Sigmoid colon (tissue), 4 donors: ENCODE data around the gene PIGN.

Experiments
- EP300 ChIP-seq, 4 donors: sonication (generic); formaldehyde crosslinking; IDR thresholded peaks; one replicate each; pipeline ENCODE4 v1.6.1; 2017; ENCODE audit warnings: antibody characterized with exemption in 4 of 4
- POLR2A ChIP-seq, 2 donors: fragments of 450-650 bp; IDR thresholded peaks; one replicate each; pipeline ENCODE4 v1.6.1; 2016; ENCODE audit warnings: antibody characterized with exemption in 2 of 2, mild to moderate bottlenecking in 2 of 2, moderate library complexity in 2 of 2
- POLR2AphosphoS5 ChIP-seq, 4 donors: sonication (generic); formaldehyde crosslinking; IDR thresholded peaks; one replicate each; pipeline ENCODE4 v1.6.1; 2017; ENCODE audit warnings: antibody characterized with exemption in 4 of 4
- TF ChIP-seq, protein P1 (sequence below), 4 experiments: fragments of 450-650 bp in 3 of 4; fragments of 200-600 bp in 1 of 4; IDR thresholded peaks; one replicate each; pipeline ENCODE4 v1.5.1; 2016 to 2019; ENCODE audit warnings: antibody characterized with exemption in 4 of 4, mild to moderate bottlenecking in 3 of 4, moderate library complexity in 2 of 4

- TF ChIP-seq, protein P1, sequence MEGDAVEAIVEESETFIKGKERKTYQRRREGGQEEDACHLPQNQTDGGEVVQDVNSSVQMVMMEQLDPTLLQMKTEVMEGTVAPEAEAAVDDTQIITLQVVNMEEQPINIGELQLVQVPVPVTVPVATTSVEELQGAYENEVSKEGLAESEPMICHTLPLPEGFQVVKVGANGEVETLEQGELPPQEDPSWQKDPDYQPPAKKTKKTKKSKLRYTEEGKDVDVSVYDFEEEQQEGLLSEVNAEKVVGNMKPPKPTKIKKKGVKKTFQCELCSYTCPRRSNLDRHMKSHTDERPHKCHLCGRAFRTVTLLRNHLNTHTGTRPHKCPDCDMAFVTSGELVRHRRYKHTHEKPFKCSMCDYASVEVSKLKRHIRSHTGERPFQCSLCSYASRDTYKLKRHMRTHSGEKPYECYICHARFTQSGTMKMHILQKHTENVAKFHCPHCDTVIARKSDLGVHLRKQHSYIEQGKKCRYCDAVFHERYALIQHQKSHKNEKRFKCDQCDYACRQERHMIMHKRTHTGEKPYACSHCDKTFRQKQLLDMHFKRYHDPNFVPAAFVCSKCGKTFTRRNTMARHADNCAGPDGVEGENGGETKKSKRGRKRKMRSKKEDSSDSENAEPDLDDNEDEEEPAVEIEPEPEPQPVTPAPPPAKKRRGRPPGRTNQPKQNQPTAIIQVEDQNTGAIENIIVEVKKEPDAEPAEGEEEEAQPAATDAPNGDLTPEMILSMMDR (IDR thresholded peaks at IDR 0.05) = no peak
- TF ChIP-seq POLR2A (IDR thresholded peaks at IDR 0.05) (no peak), EP300 (IDR thresholded peaks at IDR 0.05) (no peak), POLR2AphosphoS5 (IDR thresholded peaks at IDR 0.05) (no peak)
Measured at GRCh38 chr18:62119884-62120283, 67.0 kb downstream of the PIGN start.
